HL-60/S4 (cell line): Measurements from ENCODE around the gene GPX6.
"Not testable (repeated sequence)": the region's sequence is repeated elsewhere in the genome, so short reads cannot be mapped to it uniquely, and the experiment has no call there.

Experiments
- in situ Hi-C: fragments of 300-500 bp; cut with MboI; formaldehyde crosslinking; loops from 2 replicates; pipeline ENCODE4 v1.14.3; 2022; ENCODE audit warnings: low sequenced_read_pairs

Gene GPX6

GRCh38 chr6:28515676-28516075 lies at the start of gene GPX6:
TSS of gene GPX6 (minus strand) at chr6:28515793. CDS start at chr6:28515743, 50 bp downstream.
- in situ Hi-C loops = no loop called here

- in situ Hi-C loops = no loop called here
Observed at GRCh38 chr6:28563430-28564095, 48.0 kb upstream of the GPX6 start.

GRCh38 chr6:28558629-28559028 lies 43.0 kb upstream of the GPX6 start:
- in situ Hi-C loops = no loop called here

- in situ Hi-C loops = no loop called here
Observed at GRCh38 chr6:28555136-28555535, 39.5 kb upstream of the GPX6 start.

GRCh38 chr6:28553986-28554881 lies 38.6 kb upstream of the GPX6 start:
- in situ Hi-C loops = no loop called here

- in situ Hi-C loops = no loop called here
Observed at GRCh38 chr6:28553384-28553985, 37.9 kb upstream of the GPX6 start.

- in situ Hi-C loops = no loop called here
Observed at GRCh38 chr6:28551891-28552666, 36.5 kb upstream of the GPX6 start.

GRCh38 chr6:28547003-28547402 lies 31.4 kb upstream of the GPX6 start:
- in situ Hi-C loops = not testable (repeated sequence)

- in situ Hi-C loops = no loop called here
Observed at GRCh38 chr6:28545955-28546354, 30.4 kb upstream of the GPX6 start.

GRCh38 chr6:28543651-28544610 lies 28.3 kb upstream of the GPX6 start:
- in situ Hi-C loops = no loop called here

GRCh38 chr6:28542440-28543296 lies 27.1 kb upstream of the GPX6 start:
- in situ Hi-C loops = no loop called here

- in situ Hi-C loops = no loop called here
Observed at GRCh38 chr6:28541996-28542395, 26.4 kb upstream of the GPX6 start.

- in situ Hi-C loops = no loop called here
Observed at GRCh38 chr6:28537509-28538140, 22.0 kb upstream of the GPX6 start.

- in situ Hi-C loops = no loop called here
Observed at GRCh38 chr6:28537065-28537464, 21.5 kb upstream of the GPX6 start.

- in situ Hi-C loops = no loop called here
Observed at GRCh38 chr6:28534875-28535274, 19.3 kb upstream of the GPX6 start.

GRCh38 chr6:28534306-28534705 lies 18.7 kb upstream of the GPX6 start:
- in situ Hi-C loops = no loop called here

- in situ Hi-C loops = no loop called here
Observed at GRCh38 chr6:28531479-28532128, 16.0 kb upstream of the GPX6 start.

- in situ Hi-C loops = no loop called here
Observed at GRCh38 chr6:28530777-28531176, 15.2 kb upstream of the GPX6 start.
